Stimulated activated CD4-positive, alpha-beta T cell treated with anti-CD3 and anti-CD28 coated beads, Interleukin-1b, Interleukin-23, amount 100 ng/mL, for 4 hours (primary cell): Measurements from ENCODE around the gene USP24.
"Not testable (repeated sequence)": the region's sequence is repeated elsewhere in the genome, so short reads cannot be mapped to it uniquely, and the experiment has no call there.

Experiments used
- DNase-seq, 2 donors: peaks; one replicate each; pipeline ENCODE4 v3.0.0-alpha.2; 2020; ENCODE audit warnings: low read depth in 2 of 2

USP24 gene

DNA sequence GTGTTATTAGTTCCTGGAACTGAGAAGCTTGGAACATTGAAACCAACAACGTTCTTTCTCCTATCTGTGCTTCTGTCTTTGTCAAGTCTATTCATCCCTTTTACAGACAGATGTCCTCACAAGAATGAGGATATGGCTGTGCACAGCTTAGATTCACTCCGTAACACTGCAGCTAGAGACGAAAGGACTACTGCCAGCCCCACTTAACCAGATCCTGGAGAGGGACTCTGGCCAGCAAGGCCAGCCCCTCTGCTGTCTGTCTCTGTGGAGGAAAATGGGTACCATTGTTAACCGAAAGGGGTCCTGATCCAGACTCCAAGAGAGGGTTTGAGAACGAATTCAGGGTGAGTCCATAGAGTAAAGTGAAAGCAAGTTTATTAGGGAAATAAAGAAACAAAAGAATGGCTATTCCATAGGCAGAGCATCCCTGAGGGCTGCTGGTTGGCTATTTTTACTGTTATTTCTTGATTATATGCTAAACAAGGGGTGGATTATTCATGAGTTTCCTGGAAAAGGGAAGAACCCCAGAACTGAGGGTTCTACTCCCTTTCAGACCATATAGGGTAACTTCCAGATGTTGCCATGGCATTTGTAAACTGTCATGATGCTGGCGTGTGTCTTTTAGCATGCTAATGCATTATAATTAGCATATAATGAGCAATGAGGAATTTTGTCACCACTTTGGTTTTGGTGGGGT is 17.4 kb upstream of the USP24 start:
- no peak for DNase-seq

DNA sequence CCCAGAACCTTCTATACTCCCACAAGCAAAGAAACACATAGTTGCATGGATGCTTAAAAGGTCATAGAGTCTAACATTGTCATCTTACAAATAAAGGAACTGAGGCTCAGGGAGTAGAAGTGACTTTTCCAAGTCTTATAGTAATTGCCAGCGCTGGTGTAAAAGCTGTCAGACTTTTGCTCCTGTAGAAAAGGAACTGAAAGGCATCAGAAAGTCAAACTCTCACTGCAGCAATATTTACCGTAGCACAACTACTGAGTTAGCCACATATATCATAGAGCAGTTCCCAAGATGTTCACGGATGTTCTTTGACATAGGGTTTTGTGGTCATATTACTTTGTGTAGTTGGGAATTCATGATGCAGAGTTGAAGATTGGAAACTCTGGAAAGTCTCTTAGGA is 16.6 kb upstream of the USP24 start:
- no peak for DNase-seq

DNA sequence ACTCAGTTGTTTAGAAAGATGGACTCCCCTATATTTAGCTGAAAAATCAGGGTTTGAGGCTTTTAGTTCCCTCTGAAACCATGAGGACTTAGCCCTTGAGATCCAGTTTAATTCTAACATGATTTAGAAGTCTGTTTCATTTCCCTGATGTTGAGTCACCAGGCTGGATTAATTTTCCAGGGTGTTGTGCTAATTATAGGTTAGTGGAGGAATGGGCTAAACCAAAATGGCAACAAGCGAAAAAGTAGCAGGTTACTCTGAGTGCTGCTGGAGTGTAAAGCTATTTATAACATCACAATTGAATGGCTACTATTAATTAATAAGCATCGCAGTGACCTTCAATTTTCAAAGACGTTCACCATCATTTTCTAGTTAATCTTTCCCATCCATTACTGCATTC is 15.5 kb upstream of the USP24 start:
- no peak for DNase-seq

DNA sequence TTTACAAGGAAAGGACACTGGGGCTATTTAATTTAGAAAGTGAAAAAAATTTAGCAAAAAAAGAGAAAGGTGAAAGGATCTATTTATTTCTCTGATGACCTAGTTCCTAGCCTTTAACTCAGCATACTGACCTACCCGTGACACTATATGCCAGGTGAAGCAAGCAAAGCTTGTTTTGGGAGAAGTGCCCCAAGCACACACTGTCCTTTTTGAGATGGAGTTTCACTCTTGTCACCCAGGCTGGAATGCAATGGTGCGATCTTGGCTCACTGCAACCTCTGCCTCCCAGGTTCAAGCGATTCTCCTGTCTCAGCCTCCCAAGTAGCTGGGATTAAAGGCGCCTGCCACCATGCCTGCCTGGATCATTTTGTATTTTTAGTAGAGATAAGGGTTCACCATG is 14.6 kb upstream of the USP24 start:
- DNase-seq, result not testable (repeated sequence)

DNA sequence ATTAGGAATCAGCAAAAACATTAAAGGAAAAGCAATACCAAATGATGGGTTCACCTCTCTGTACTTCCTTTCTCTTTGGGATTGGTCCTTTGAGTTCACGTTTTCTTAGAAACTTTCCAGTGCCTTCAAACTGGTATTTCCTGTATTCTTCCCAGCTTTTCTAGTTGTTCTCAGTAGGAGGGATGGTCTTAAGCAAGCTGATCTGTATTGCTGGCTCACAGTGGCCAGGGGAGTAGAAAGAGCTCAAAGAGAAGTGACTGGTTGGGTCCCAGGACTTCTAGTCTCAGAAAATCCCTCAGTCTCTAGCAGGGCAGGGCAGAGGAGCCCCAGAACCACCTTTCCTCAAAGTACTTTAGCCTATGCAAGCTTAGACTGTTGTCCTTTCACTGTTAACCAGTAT is 10.1 kb upstream of the USP24 start:
- DNase-seq, result no peak

DNA sequence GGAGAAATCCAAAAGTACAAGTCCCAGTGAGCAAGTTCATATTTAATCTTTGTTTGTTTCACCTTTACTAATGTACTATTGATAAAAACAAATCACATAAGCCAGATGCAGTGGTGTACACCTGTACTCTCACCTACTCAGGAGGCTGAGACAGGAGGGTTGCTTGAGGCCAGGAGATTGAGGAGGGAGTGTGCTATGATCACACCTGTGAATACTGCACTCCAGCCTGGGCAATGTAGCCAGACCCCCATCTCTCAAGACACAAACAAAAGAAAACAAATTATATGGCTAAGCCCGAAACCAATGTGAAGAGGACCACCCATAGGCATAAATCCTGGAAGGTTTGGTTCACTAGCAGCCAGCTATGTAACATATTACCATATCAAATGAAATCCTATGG is 9.6 kb upstream of the USP24 start:
- DNase-seq, result no peak

DNA sequence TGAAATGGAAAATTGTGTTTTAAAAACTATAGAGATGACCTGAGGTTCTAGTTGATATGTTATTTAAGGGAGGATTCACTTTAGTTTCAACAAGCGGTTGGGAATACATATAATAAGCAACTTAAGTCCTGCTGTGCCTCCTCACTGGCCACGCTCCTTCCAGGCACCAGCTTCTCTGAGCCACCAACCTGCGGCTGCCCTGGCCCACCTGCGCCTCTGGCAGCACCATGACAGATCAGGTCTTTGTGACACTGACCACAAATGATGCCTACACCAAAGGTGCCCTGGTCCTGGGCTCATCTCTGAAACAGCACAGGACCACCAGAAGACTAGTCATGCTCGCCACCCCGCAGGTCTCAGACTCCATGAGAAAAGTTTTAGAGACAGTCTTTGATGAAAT is 7.0 kb upstream of the USP24 start:
- DNase-seq, result no peak

DNA sequence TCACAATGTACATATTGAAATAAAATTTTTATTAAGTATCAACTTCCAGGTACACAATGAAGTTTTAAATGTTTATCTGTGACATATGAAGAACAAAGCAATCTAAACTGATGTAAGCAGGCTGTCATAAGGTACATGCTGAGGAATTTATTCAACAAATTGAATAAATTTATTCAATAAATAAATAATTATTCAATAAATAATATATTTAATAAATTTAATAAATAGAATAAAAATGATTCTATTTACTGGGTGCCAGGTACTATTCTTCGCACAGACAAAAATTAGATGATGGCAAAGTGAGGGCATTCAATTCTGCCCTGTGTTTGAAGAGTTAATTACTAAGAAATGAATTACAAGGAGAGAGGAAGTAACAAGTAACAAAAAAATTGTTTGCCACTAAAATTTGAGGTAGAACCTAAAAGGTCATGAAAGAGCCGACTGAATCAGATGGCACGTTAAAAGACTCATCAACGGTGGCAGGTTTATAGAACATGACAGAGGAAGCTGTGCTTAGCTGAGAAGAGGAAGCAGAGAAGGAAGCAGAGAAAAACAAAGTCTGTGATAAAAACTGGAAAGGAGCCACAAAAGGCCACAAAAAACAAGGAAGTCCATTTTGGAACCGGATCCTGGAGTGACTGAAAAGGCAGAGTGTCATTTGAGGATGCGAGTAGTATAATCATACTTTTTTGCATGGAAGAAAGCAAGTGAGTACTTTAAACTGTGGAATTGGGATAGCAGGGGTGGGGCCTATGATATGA is 2.2 kb upstream of the USP24 start:
- DNase-seq, result peak in 1 of 2 donors; percentile 23

DNA sequence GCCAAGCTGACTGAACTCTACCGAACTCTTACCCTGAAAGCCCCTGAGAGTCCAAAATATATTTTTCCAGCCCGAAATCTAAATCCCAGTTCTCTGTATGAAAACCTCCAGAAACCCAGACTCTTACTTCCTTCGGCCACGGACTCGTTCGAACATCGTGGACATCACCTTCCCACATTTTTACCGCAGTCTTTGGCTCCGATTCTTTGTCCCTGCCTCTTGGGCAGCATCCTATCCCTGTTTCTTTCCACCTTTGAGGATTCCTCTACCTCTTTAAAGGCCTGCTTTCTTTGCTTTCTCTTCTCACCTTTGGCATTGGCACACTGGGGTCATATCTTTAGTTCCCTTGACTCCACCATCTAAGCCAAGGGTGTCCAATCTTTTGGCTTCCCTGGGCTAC is 932 bp upstream of the USP24 start:
- DNase-seq, result no peak

DNA sequence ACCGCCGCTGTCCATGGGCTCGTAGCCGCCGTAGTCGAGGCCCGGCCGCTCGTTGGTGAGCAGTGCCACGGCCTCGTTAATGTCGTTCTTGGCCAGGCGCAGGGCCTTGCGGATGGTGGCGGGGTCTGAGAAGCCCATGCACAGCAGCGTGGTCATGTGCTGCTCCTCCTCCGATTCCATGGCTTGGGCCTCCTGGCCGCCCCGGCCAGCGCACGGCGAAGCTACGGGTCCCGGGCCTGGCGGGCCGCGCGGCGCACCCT is 300 bp downstream of the USP24 start:
- DNase-seq, result no peak

DNA sequence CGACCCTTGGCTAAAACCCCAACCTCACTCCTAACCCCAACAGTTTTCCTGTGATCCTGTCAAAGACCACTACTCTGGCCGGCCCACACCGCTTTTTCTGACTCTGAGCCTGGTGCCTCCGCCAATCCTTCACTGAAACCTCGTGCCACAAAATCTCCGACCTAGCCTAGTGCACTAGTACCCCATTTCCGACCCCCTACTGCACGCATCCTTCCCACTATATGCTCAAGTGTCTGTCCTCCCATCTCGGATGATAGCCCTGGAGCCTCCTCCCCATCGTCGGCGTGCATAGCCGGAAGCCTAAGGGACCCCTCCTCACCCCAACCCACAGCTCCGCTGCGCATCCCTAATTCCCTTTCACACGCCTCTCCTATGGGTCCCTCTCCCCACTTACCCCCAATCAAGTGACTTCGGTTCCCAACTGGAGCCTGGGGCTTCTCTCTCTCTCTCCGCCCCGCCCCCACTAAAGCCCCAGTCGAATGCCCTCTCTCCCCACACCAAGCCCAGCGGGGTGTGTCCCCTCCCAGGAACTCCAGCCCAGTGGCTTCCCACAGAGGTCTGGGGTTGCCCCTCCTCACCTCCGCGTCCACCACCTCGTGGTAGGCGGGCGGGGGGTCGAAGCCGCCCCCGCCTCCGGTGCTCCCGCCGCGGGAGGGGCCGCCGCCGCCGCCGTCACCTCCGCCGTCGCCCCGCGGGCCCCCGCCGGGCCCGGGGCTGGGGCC is 791 bp downstream of the USP24 start:
- peak in 1 of 2 donors; percentile 44 for DNase-seq

DNA sequence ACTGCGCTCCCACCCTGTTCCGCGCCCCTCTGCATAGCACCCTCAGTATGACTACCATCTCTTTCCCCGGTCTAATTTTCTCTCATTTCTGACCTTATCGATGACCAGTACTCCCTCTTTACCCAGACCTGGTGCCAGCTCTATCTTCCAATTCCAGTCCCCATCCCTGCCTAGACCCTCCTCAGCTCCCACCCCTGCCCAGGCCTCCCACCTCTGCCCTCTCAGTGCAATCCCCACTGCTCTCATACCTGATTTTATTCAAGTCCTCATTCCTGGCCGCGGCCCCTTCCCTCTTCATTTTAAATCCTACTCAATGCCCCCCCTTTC is 1.3 kb downstream of the USP24 start:
- DNase-seq, result no peak

DNA sequence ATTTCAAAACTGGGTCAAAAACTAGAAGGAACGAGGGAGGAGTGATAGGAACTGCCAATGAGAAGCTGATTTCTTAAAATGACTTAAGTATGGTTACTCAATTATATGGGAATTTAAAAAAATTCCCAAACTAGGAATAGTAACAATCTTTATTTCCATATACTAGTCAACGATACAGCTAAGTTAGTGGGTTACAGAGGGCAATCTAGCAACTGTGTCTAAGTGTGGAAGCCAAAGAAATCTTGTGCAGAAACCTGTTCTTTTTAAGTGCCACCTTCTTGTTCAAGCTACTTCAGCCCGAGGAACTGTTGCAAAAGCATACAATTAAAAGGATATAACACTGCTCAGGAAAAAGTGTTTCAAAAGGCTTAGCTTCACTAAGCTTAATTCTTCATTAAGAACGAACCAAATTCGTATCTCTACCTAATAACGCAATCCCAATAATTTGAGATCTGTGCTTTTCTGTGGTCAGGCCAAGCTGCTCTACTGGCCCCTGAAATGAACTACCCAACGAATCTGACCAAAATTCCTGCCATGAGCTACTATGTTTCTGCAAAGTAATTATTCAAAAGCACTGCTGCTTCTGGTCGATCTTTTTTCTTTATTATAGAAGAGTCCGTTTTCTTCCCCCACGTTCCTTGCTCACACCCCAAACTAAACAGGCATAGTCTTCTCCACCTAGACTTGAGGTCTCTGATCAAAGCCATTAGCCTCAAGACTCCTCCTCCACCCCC is 1.8 kb downstream of the USP24 start:
- no peak for DNase-seq

DNA sequence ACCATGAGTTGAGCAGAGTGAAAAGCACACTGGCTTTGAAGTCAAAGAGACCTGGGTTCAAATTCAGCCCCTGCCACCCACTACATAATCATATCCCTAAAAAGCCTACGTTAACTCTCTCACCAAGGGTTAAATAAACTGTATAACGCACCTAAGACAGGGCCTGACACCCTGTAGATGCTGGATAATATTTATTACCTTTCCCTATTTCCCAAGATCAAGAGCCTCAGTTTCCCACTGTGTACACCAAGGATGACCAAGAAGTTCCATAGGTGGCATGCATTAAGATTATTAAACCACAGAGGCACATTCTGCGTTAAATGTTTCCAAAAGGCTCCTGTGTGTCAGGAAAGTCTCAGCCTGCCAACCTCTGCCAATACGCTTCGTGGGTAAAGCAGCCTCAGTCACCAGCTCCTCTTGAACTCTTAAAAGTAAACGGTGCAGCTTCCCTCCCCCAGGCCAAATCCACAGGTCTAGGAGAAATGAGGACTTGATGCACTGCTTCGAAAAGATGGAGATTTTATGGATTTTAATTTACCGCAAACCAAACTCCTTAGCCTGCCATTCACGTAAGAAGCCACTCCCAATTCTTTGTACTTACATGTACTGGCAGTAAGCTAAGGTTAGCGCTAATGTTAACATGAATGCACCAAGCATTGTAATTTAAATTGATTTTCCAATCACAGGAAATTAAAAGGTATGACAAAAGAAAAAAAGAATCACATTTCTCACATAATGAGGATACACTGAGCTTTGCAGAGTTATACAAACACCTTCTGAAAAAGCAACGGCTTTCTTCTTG is 2.6 kb downstream of the USP24 start:
- no peak for DNase-seq

DNA sequence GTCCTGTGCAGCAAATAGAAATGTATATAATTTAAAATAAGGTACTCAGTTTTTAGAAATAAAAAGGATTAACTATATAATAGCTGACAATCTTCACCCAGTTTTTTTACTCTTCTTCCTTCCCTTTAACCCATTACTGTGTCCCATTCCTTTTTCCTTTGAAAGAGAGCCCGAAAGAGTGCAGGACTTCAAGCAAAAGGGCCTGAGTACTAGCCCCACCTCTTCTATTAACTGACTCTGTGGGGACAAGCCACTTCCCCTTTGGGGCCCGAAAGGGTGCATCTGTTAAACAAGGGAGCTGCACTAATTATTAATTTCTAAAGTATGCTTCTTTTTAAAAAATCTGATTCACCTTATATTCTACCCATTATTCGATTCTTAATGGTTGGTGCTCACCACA is 3.3 kb downstream of the USP24 start:
- DNase-seq, result no peak

DNA sequence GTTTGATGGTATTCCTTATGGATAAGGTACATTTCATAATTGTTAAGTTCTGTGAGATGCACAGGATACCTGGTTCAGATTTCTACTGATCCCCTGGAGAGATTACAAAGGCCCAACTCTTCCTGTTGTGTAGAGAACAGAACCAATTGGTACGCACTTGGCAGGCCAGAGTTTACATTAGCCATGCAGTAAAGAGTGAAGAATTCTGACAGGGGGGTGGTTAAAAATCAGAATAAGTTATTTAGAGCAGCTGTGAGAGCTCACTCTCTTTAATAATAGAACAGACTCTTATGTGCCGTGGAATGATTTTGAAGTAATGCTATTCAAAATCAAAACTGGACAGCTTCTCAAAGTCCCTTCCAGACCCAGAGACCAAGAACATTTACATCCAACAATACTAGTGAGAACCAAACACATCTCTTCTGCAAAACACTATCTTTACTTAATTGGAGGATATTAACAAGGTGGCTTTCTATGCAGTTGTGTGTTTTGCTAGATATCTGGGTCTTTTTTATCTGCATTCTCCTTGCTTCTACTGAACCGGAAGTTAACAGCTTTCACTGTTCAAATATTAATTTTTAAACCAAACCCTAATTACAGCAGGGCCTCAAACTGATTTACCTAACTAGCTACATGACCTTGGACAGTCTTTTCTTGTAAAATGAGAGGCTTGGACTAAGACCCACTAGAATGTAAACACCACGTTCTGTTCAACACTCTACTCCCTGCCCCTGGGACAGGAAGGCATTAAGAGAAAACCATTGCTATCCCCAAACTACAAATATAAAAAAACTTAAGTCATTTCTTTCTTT is 4.0 kb downstream of the USP24 start:
- DNase-seq, result no peak

DNA sequence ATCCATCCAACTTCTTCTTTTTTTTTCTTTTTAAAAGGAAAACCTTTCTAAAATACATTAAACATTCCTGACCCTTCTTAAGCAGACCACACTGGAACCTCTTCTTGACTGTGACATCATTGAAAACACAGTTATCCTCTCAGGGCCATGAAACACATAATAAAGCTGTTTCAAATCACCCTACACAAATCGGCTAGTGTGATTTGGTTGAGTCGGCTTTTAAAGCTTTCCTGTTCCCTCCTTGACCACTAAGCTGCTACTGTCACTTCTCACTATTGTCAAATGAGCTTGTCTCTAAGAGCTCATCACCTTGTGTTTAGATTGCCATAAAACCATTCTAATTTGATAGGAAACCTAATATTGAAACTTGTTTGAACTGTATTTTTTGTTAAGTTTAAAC is 5.9 kb downstream of the USP24 start:
- no peak for DNase-seq

DNA sequence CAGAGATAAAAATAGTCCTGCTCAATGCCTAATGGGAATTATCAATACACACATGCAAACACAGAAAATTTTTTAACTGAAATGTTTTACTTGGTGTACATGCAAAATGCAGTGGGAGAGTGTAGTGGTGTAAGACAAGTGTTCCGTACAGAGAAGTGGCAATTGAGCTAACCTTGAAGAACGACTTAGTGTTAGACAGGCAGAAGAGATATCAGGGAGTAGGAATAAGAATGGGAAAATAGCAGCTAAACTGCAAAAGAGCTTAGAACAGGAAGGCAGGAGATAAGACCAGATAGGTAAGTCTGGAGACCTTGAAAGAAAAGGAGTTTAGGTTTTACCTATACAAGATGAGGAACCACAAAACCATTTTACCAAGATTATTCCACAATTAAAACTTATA is 9.0 kb downstream of the USP24 start:
- no peak for DNase-seq

DNA sequence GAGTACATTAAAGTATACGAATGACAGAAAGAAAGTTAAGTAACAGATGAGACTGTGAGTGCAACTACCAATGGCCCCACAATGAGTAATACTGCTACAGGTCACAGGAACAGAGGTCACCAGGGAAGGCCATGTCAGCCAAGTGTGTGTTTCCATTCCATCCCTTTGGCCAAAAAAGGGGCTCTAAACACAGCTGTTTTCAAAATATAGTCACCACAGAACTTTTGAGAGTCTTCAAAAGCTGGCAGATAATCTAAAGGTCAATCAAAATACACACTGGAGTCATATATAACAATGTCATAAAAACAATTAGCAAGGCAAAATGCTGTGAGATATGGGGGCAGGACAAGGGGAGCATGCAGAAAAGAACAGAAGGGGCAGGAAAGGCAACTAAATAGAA is 10.2 kb downstream of the USP24 start:
- no peak for DNase-seq

DNA sequence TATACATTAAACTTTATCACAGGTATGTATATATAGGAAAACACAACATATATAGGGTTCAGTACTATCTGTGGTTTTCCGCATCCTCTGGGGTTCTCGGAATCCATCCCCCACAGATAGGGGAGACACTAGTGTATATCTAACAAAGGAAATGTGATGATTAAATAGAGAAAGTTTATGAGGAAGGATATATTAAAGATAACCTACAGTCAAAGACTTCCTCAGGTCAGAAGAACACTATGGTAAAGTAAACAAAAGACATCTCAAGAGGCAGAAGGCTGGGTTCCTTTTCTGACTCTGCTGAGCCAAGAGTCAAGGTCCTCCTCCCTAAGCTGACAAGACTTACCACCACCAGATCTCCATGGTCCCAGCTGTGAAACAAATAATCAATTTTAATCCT is 12.1 kb downstream of the USP24 start:
- no peak for DNase-seq

DNA sequence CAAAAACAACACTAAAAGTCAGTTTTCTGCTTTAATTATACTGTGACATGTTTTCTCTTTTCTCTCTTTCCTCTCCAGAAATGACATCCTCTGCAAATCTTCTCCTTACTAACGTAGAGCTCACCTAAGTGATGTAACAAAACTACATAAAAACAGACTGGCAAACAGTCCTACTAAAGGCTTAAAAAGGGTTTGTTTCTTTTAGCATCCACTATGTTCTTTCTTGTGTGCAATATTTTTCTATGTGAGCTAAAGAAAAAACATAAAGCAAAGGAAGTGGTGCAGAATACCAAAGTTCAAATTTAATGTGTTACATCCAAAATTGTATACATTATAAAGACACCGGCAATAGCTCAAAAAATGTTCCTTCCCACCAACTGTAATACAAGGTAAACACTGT is 14.5 kb downstream of the USP24 start:
- no peak for DNase-seq
